HG03520 (cell line): ENCODE measurements around the gene MRI1.
"Not testable (repeated sequence)": the region's sequence is repeated elsewhere in the genome, so short reads cannot be mapped to it uniquely, and the experiment has no call there.

Experiments
- ATAC-seq: cut with Tn5 transposase; IDR thresholded peaks from one replicate; pipeline ENCODE4 v1.9.1; 2021; ENCODE audit warnings: mild to moderate bottlenecking, moderate library complexity; ENCODE audit not compliant: unreplicated experiment

The MRI1 gene

DNA sequence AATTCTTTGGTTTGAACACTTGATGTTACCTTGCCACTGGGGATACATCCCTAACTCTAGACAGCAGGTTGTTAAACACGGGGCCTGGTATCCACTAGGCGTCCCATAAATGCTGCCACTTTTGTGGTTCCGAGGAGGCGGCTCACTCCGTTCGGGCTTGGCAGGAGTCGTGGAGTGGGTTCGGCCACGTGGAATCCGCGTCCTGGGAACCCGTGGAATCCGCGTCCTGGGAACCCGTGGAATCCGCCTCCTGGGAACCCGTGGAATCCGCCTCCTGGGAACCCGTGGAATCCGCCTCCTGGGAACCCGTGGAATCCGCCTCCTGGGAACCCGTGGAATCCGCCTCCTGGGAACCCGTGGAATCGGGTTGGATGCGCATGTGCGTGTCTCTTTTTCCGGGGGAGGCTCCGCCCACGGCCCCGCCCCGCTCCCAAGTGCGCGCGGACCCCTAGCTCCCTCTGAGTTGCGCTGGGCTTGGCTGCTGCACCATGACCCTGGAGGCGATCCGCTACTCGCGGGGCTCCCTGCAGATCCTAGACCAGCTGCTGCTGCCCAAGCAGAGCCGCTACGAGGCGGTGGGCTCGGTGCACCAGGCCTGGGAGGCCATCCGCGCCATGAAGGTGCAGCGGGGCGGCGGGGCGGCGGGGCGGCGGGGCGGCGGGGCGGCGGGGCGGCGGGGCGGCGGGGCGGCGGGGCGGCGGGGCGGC, at the start of gene MRI1:
TSS of gene MRI1 (plus strand) at position 422 of the 707 bp plus-strand sequence. CDS start at position 489, 67 bp downstream.
- ATAC-seq: no peak

DNA sequence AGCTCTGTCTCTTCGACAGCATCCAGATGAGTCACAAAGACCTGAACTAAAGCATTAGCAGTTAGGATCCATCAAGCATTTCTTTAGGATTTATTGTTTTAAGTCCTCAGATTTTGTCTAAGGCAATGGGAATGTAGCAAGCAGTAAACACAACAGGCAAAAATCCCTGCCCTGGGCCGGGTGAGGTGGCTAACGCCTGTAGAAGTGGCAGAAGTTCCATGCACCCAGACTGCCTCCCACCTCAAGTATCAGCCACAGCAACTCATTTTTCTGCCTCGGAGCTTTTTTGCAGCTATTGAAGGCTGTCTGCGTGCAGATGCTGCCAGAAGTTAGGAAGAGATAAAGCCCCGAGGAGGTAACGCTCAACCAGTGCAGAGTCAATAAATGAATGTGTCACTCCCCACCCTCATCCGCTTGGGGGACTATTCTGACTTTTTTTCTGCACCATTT, 47.1 kb upstream of the MRI1 start:
- no peak for ATAC-seq

DNA sequence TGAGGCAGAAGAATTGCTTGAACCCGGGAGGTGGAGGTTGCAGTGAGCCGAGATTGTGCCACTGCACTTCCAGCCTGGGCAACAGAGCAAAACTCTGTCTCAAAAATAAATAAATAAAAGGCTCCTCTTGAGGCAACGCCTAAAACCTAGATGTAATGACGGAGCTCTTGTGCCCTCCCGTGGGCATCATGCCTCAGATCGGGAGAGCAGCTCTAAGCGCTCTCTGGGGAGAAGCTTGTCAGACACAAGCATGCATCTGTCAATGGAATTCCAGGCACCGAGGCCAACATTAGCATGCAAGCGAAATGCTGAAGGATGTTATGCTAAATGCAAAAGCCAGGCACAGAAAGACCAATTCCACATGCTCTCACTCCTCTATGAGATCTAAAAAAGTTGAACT, 45.6 kb upstream of the MRI1 start:
- no peak for ATAC-seq

DNA sequence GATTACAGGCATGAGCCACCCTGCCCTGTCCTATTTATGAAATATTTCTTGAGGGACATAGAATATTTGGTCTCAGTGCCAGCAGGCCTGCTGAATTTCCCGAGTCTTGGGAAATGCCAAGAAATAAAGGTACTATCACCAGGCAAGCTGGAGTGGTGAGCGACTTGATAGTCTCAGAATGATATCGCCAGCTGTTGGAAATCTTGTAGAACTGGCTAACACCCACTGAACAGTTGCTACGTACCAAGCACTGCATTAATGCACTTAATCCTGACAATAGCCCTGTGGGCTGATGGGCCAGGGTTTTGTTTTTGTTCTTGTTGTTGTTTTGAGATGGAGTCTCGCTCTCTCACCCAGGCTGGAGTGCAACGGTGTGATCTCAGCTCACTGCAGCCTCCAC, 42.2 kb upstream of the MRI1 start:
- no peak for ATAC-seq

DNA sequence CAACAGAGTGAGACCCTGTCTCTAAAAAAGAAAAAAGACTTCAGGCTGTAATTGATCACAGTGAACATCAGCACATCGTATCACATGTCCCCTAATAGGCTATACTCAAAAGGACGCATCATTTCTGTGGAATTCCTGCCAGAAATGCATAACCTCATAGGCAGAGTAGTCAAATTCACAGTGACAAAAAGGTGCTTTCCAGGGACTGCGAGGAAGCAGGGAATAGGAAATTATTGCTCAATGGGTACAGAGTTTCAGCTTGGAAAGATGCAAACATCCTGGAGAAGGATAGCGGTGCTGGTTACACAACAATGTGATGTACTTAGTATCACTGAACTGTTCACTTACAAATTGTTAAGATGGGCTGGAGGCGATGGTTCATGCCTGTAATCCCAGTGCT, 41.1 kb upstream of the MRI1 start:
- no peak for ATAC-seq

DNA sequence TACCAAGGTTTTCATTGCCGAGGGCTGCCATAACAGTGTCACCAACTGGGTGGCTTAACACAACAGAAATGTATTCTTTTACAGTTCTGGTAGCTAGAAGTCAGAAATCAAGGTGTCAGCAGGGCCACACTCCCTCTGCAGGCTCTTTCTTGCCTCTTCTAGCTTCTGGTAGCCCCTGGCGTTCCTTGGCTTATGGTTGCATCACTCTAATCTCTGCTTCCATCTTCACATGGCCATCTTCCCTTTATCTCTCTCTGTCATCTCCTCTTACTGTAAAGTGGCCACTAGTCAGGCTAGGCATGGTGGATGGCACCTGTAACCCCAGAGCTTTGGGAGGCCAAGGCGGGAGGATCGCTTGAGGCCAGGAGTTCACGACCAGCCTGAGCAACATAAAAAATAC, 38.0 kb upstream of the MRI1 start:
- ATAC-seq: no peak

DNA sequence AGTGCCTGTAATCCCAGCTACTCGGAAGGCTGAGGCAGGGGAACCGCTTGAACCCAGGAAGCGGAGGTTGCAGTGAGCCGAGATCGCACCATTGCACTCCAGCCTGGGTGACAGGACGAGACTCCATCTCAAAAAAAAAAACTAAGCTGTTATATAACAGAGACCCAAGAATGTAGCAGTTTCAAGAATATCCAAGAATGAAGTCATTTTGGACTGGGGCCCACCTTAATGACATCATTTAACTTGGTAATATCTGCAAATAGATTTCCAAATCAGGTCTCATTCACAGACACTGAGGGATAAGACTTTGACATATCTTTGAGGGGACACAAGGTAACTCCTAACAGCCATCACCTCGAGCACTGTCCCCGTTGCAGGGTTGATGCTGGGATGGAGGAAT, 36.5 kb upstream of the MRI1 start:
- no peak for ATAC-seq

DNA sequence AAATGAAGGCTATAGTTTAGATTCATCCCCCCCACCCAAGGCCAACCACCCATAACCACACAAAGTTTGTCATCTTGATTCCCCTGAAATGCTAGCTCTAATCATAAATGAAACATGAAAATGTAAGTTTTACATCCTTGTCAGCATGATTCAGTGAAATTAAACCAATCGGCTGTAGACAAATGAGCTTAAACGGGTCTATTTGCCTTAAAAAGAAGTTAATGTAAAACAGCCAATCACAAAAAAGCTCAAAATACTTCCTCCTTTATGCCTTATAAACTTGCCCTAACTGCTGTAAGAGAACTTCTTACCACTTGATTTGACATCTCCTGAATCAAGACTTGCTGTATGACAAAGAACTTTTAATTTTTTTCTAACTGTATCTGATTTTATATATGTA, 34.5 kb upstream of the MRI1 start:
- no peak for ATAC-seq

DNA sequence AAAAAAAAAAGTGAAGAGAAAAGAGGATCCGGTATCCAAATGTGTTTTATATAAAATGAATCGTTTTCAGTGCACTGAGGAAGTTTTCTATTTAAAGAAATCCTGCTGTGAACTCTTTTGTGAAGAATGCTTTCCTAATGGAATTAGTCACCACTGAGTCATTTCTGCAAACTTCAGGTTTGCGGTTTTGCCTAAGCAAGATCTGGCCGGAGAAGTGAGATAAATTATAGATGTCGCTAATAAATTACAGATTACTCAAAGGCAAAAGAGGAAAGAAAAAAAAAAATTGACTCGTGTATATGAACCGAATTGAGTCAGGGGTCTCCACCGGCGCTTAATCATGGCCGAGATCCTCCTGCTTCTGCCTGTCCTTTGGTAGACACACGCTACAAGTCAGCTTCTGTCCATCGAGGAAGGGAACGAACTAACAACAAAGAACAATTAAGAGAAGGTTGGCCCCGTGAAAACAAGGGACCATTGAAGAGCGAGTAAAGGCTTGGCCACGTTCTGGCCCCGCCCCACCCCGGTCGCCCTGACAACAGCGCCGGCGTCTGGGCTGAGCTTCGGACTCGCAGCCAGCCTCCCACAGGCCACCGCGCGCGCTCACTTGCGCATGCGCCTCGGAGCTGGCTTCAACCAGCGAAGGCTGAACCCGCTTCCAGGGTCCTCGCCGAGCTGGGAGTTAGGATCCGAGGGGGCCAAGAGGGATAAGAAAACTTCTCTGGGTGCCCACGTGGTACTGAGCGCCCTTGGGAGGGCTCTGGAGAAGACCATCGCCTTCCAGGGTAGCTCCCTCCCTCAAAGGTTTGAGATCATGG, 33.0 kb upstream of the MRI1 start:
- peak; percentile 94 for ATAC-seq

DNA sequence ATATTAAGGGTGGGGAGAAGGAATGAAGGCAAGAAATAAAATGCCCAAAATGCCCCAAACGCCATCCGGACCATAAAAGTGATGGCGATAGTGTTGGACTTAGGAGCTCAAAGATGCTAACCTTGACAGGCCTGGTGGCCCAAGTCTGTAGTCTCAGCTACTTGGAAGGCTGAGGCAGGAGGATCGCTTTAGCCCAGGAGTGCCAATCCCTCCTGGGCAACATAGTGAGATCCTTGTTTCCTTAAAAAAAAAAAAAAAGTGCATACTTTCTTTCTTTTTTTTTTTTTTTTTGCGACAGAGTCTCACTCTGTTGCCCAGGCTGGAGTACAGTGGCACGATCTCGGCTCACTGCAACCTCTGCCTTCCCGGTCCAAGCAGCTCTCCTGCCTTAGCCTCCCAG, 32.0 kb upstream of the MRI1 start:
- no peak for ATAC-seq

DNA sequence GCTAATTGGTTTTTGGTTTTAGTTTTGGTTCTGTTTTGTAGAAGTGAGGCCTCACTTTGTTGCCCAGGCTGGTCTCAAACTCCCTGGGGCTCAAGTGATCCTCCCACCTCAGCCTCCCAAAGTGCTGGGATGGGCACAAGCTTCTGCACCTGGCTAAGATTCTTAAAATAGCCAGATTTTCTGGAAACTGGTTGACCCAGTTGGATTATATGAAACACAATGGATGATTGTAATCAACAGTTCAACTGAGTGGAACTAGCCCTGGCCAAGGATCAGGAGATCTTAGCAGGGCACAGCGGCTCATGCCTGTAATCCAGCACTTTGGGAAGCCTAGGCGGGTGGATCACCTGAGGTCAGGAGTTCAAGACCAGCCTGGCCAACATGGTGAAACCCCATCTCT, 29.6 kb upstream of the MRI1 start:
- no peak for ATAC-seq

DNA sequence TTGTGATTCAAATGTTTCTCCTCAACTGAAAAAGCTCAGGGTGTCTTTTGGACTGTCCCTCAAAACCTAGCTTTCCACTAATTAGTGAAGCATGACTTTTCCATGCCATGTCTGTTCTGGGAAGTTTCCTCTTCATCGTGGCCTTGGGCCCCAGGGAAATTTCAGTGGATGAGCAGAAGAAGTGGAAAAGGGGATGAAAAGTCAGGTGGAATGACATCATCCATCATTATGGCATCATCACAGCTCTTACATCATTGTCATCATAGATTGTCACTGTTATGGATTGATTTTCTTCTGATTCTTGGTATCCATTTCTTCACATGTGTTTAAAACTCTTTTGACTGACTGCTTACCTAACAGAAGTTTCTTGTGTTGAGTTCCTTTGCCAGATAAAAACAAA, 26.2 kb upstream of the MRI1 start:
- ATAC-seq: no peak

DNA sequence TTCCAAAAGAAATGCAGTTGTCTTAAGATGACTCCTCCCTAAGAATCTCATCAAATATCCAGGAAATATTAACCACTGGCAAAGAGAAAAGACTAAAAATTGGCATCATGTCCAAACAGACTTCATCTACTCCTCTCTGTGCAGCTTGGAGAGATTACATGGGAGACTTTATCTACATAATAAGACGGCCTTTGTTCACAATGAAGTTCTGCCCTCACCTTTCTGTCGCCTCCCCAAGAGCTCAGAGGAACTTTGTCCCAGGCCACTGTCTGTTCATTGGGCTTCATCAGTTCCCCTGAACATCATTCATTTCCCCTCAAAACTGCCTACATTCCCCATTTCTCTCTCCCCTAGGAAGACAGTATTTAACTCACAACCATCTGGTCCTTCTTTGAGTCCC, 22.4 kb upstream of the MRI1 start:
- ATAC-seq: no peak

DNA sequence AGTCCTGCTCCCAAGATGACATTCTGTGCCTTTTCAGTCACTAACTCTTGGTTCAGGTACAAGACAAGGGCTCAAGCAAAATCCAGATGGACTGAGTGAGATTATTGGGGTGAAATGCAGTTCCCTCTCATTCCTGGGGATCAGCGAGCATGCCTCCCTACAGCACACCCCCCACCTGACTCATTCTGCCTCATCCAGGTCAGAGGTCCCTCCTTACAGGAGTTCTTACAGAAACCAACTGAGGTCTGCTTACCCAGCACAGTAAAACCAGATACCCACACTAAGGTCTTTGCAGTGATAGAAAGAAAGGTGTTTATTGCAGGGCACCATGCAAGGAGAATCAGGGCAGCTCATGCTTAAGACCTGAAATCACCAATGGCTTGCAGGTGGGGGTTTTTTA, 21.6 kb upstream of the MRI1 start:
- no peak for ATAC-seq

DNA sequence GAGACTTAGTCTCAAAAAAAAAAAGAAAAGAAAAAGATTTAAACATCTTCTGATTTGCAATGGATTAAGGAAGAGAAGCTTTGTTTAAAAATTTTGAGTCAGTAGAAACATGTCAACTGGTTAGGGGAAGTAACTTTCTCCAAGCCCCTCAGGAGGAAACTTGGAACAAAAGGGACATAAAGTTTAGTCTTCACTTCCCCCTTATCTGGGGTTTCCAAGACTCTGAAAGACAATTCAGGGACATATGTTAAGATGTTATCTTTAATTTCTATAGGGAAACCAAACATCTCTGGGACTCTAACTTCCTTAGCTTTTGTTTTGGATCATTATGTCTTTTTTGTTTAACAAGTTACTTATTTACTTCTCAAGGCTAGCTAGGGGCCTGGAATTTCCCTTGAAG, 20.1 kb upstream of the MRI1 start:
- no peak for ATAC-seq

DNA sequence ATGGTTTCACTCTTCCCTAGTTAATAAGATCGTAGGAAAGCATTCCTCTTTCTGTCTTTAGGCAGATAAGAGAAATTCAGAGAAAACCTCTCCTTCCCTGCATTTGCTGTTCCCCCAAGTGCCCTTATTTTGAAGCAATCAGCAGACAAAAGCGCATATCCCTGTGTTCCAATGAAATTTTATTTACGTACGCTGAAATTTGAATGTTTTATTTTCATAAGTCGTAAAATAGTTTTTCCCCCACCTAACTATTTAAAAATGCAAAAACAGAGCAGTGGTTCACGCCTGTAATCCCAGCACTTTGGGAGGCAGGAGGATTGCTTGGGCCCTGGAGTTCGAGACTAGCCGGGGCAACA, 17.2 kb upstream of the MRI1 start:
- ATAC-seq: no peak

DNA sequence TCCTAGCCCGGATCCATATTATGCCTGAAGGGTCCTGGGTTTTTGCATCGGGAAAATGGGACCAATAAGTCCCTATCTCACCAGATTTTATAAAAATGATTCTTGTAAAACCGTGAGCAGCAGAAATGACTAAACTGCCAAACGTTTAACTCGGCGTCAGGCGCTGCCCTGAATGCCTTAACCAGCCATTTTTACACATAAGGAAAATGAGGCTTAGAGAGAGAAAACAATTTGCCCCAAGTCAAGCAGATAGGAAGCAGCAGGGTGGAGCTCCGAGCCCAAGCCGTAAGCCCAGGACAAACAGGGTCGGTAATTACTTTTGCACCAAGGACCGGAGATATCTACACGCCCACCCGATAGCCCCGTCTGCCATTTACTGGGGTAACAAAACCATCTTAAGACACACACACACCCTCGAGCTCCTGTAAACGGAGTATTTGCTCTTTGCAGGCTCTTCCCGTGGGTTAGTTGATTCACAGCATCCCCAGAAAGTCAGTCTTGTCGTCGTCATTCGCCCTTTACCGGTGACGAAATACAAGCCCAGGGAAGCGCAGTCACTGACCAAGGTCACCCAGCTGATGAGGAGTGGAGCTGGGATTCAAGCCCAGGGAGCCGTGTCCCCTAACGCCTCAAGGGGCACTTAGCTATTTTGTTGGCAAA, 16.0 kb upstream of the MRI1 start:
- no peak for ATAC-seq

DNA sequence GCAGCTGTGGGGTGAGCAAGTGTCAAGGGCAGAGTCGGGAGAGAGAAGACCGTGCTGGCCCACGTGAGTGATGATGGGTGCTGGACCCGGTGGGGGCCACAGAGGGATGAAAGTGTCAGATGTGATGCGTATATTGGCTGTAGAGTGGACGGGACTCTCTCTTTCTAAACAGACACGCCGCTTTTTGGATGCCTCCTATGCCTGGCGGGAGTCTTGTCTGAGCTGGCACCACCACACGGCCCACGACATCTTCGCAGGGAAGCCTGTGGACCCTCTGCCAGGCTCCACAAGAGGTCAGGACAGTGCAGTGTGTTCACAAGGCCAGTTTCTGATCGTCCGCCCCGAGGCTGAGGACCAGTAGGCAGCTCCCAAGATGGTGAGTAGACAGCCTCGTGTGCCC, 12.9 kb upstream of the MRI1 start:
- ATAC-seq: no peak

DNA sequence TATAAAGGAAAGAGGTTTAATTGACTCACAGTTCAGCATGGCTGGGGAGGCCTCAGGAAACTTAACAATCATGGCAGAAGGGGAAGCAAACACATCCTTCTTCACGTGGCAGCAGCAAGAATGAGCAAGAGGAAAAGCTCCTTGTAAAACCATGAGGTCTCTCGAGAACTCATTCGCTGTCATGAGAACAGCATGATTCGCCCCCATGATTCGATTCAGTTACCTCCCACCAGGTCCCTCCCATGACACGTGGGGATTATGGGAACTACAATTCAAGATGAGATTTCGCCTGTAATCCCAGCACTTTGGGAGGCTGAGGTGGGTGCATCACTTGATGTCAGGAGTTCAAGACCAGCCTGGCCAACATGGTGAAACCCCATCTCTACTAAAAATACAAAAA, 10.7 kb upstream of the MRI1 start:
- ATAC-seq: not testable (repeated sequence)

DNA sequence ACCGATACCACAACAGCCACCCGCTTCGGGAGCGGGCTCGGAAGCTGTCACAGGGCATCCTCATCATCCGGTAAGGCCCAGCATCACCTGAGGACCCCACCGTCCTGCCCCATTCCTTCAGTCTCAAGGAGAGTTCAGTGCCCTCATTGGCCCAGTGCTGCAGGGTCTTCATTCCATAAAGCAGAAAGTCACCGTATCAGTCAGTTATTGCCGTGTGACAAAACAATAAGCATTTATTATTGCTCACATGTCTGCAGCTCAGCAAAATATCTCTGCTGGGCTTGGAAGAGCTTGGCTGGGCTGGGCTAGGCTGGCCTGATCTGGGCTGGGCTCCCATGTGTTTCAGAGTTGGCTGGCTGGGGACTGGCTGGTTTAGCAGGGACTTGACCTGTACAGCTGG, 8.1 kb upstream of the MRI1 start:
- no peak for ATAC-seq

DNA sequence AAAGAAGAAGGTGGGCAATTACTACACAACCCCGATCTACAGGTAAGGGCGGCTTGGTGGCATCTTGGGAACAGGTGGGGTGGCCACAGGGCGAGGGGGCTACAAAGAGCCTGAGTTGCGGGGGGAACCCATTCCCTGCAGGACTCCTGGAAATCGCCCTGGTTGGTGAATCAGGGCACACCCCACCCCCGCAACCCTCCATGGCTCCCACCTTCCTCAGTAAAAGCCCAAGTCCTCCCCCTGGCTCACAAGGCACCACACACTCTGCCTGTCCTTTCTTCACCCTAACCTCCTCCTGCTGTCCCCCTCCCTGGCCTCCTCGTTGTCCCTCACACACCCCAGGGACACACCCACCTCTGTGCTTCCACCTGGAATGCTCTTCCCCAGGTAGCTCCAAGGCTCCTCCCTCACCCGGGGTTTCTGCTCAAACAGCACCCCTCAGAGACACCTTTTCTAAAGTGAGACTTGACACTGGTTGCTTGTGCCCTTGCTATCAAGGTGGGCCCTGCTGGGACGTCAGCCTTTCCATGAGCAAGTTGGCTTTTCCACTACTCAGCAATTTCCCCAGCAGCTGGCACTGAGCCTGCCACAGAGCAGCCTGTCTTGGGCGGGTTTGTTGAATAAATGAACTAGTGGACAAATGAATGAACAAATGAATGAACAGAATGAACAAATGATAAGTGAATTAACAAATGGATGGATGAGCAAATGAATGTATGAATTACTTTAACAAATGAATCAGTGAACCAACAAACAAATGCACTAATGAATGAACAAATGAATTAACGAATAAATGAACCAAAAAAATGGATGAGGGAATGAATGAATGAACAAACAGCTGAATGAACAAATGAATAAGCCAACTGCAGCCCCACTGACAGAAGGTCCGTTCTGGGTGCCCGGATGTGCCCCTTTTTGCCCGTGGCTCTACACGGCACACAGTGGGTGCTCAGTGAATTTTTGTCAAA, 6.2 kb upstream of the MRI1 start:
- no peak for ATAC-seq
